ENCODE data around the gene COMT.

DNA sequence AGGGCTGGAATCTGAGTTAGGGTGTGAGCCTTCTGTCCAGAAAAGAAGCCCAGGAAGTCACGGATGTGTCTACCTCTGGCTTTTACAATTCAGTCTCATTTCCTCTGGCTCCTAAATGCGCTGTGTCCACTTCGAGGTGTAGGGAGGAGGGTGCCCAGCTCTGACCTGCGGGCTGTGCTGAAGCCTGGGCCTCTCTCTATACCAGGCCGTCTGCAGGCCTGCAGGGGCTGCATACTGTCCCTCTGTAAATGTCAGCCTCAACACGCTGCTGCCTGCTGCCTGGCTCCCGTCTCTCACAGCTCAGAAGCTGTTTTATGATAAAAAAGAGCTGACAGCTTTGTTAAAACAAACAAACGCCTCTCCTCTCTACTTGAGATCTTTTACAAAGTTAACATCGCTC, 60.6 kb downstream of the COMT start:
- TF ChIP-seq SPI1 (IDR thresholded peaks at IDR 0.05; ENCODE audit: borderline replicate concordance, low read depth) (no peak), GABPA (IDR thresholded peaks at IDR 0.05; ENCODE audit: low read depth) (no peak)
- TF ChIP-seq, protein P1, sequence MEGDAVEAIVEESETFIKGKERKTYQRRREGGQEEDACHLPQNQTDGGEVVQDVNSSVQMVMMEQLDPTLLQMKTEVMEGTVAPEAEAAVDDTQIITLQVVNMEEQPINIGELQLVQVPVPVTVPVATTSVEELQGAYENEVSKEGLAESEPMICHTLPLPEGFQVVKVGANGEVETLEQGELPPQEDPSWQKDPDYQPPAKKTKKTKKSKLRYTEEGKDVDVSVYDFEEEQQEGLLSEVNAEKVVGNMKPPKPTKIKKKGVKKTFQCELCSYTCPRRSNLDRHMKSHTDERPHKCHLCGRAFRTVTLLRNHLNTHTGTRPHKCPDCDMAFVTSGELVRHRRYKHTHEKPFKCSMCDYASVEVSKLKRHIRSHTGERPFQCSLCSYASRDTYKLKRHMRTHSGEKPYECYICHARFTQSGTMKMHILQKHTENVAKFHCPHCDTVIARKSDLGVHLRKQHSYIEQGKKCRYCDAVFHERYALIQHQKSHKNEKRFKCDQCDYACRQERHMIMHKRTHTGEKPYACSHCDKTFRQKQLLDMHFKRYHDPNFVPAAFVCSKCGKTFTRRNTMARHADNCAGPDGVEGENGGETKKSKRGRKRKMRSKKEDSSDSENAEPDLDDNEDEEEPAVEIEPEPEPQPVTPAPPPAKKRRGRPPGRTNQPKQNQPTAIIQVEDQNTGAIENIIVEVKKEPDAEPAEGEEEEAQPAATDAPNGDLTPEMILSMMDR (IDR thresholded peaks at IDR 0.05; ENCODE audit: insufficient read depth, low read length): no peak

All from HL-60 (cell line).